GM23338 (cell line): ENCODE data around the gene KLHL40. TPM values are rescaled to one million over a fixed set of nuclear protein-coding genes. Genes with fewer than 3 reads are reported as not detected.

ENCODE experiments used
- ATAC-seq: fragments of 200-7000 bp; cut with Tn5 transposase; 3 replicates; pipeline ENCODE4 v1.9.1; 2020
- DNase-seq: peaks from one replicate; pipeline ENCODE4 v3.0.0-alpha.2; 2015; ENCODE audit warnings: low spot score
- H2AFZ ChIP-seq: fragments of 200-600 bp; sonication (generic); 2 replicates; pipeline ENCODE4 v1.8.0; 2016; ENCODE audit warnings: antibody characterized with exemption, mild to moderate bottlenecking, moderate library complexity
- H3F3A ChIP-seq: fragments of 200-600 bp; sonication (generic); replicated peaks from 2 replicates; pipeline ENCODE4 v1.8.0; 2017; ENCODE audit warnings: antibody characterized with exemption, mixed run types, low read depth
- H3K27ac ChIP-seq: fragments of 200-600 bp; sonication (generic); 2 replicates; pipeline ENCODE4 v1.6.1; 2016; ENCODE audit warnings: low read depth
- H3K27me3 ChIP-seq: fragments of 200-600 bp; sonication (generic); 2 replicates; pipeline ENCODE4 v1.8.0; 2016; ENCODE audit warnings: mild to moderate bottlenecking, mixed run types, moderate library complexity; ENCODE audit not compliant: insufficient read depth
- H3K36me3 ChIP-seq: fragments of 200-600 bp; sonication (generic); 2 replicates; pipeline ENCODE4 v1.8.0; 2016; ENCODE audit warnings: mild to moderate bottlenecking; ENCODE audit not compliant: insufficient read depth
- H3K4me1 ChIP-seq: fragments of 200-600 bp; sonication (generic); 2 replicates; pipeline ENCODE4 v1.8.0; 2016; ENCODE audit warnings: mild to moderate bottlenecking, moderate library complexity; ENCODE audit not compliant: insufficient read depth
- H3K4me2 ChIP-seq: fragments of 200-600 bp; sonication (generic); 2 replicates; pipeline ENCODE4 v1.7.1; 2017; ENCODE audit warnings: mixed run types
- H3K4me3 ChIP-seq: fragments of 200-600 bp; sonication (generic); 2 replicates; pipeline ENCODE4 v1.6.1; 2016; ENCODE audit warnings: mixed run types
- H3K79me2 ChIP-seq: fragments of 200-600 bp; sonication (generic); replicated peaks from 2 replicates; pipeline ENCODE4 v1.8.0; 2017; ENCODE audit warnings: mild to moderate bottlenecking; ENCODE audit not compliant: insufficient read depth
- H3K9me2 ChIP-seq: fragments of 200-600 bp; sonication (generic); 2 replicates; pipeline ENCODE4 v1.8.0; 2017; ENCODE audit not compliant: insufficient read depth
- H4K20me1 ChIP-seq: fragments of 200-600 bp; sonication (generic); replicated peaks from 2 replicates; pipeline ENCODE4 v1.8.0; 2017; ENCODE audit warnings: mild to moderate bottlenecking; ENCODE audit not compliant: insufficient read depth
- H3K27ac Mint-ChIP-seq: 2 replicates; pipeline ENCODE4 v1.8.0; 2020; ENCODE audit warnings: inconsistent platforms, mild to moderate bottlenecking, moderate library complexity, mixed read lengths
- H3K27me3 Mint-ChIP-seq: 3 replicates; pipeline ENCODE4 v1.8.0; 2022; ENCODE audit warnings: low read depth, mild to moderate bottlenecking, moderate library complexity, mixed read lengths, inconsistent platforms; ENCODE audit not compliant: insufficient read depth, poor library complexity
- H3K36me3 Mint-ChIP-seq: 3 replicates; pipeline ENCODE4 v1.8.0; 2021; ENCODE audit warnings: low read depth, mild to moderate bottlenecking, inconsistent platforms, moderate library complexity, mixed read lengths
- H3K4me1 Mint-ChIP-seq: 3 replicates; pipeline ENCODE4 v1.8.0; 2020; ENCODE audit warnings: mild to moderate bottlenecking, inconsistent platforms, mixed read lengths
- H3K4me3 Mint-ChIP-seq: 3 replicates; pipeline ENCODE4 v1.8.0; 2021; ENCODE audit warnings: moderate library complexity, mild to moderate bottlenecking, inconsistent platforms, mixed read lengths
- H3K9me3 Mint-ChIP-seq: 3 replicates; pipeline ENCODE4 v1.8.0; 2020; ENCODE audit warnings: moderate library complexity, mild to moderate bottlenecking, inconsistent platforms, mixed read lengths
- CREB1 ChIP-seq: fragments of 250-450 bp; sonication (Bioruptor Pico); IDR thresholded peaks from 2 replicates; pipeline ENCODE4 v1.5.0; 2020; ENCODE audit warnings: low read depth, mild to moderate bottlenecking, moderate library complexity
- ETS1 ChIP-seq: IDR thresholded peaks from 2 replicates; pipeline ENCODE4 v1.6.1; 2016; ENCODE audit warnings: antibody characterized with exemption
- EZH2 ChIP-seq: fragments of 200-600 bp; sonication (generic); IDR thresholded peaks from one replicate; pipeline ENCODE4 v1.8.0; 2017; ENCODE audit warnings: antibody characterized with exemption, mild to moderate bottlenecking, low read depth; ENCODE audit not compliant: unreplicated experiment
- EZH2phosphoT487 ChIP-seq: fragments of 200-600 bp; sonication (generic); IDR thresholded peaks from one replicate; pipeline ENCODE4 v1.8.1; 2018; ENCODE audit warnings: antibody characterized with exemption; ENCODE audit not compliant: unreplicated experiment
- JUNB ChIP-seq: IDR thresholded peaks from one replicate; pipeline ENCODE4 v1.6.1; 2016; ENCODE audit warnings: antibody characterized with exemption; ENCODE audit not compliant: unreplicated experiment
- NANOG ChIP-seq: IDR thresholded peaks from 2 replicates; pipeline ENCODE4 v1.6.1; 2016; ENCODE audit warnings: antibody characterized with exemption, borderline replicate concordance
- POLR2AphosphoS5 ChIP-seq: IDR thresholded peaks from 2 replicates; pipeline ENCODE4 v1.6.1; 2016; ENCODE audit warnings: antibody characterized with exemption, low read depth
- REST ChIP-seq: IDR thresholded peaks from one replicate; pipeline ENCODE4 v1.6.1; 2018; ENCODE audit warnings: antibody characterized with exemption; ENCODE audit not compliant: unreplicated experiment
- STAT1 ChIP-seq: IDR thresholded peaks from one replicate; pipeline ENCODE4 v1.6.1; 2016; ENCODE audit warnings: antibody characterized with exemption; ENCODE audit not compliant: unreplicated experiment
- ZNF114 ChIP-seq: fragments of 250-450 bp; sonication (Bioruptor Pico); IDR thresholded peaks from 2 replicates; pipeline ENCODE4 v1.5.0; 2020; ENCODE audit warnings: mild to moderate bottlenecking, moderate library complexity
- ZNF331 ChIP-seq: fragments of 250-450 bp; sonication (Bioruptor Pico); IDR thresholded peaks from 2 replicates; pipeline ENCODE4 v1.5.0; 2020; ENCODE audit warnings: low read depth, mild to moderate bottlenecking, moderate library complexity
- ZNF462 ChIP-seq: fragments of 250-450 bp; sonication (Bioruptor Pico); IDR thresholded peaks from 2 replicates; pipeline ENCODE4 v1.5.0; 2020; ENCODE audit warnings: mild to moderate bottlenecking, moderate library complexity
- polyA plus RNA-seq: library from polyadenylated mRNA; unstranded; fragments of >200 nt; fragmentation: Nextera tagmentation; extraction: Ambion mirVana; gene quantifications from 2 replicates; pipeline ENCODE4 v1.2.1, GENCODE V29; 2016
- total RNA-seq: library from RNA; depleted of rRNA; stranded (reverse); fragments of >200 nt; shearing (Covaris generic); gene quantifications from 2 replicates; pipeline ENCODE4 v1.2.3, GENCODE V29; 2014
- TF ChIP-seq, protein P1 (sequence below), 2 experiments: fragments of 200-600 bp in 1 of 2; sonication (generic) in 1 of 2; conservative IDR thresholded peaks; 2 replicates each; pipeline versions ENCODE4 v1.5.1 to v1.6.1; 2016 to 2017; ENCODE audit warnings: antibody characterized with exemption in 2 of 2, low read depth in 2 of 2, mild to moderate bottlenecking in 2 of 2, moderate library complexity in 1 of 2

KLHL40 gene
- total and polyA plus RNA-seq, 2 experiments from 2014 or later: not detected

GRCh38 chr3:42700366-42701288 is 15.3 kb downstream of the KLHL40 start:
- no peaks in the 10 kb centered on the region for H3K9me2 ChIP-seq
- TF ChIP-seq EZH2 (no peak), ZNF114 (CRISPR knock-in tag) (no peak), ETS1 (no peak), REST (no peak), NANOG (no peak), JUNB (no peak), ZNF462 (CRISPR knock-in tag) (no peak), POLR2AphosphoS5 (no peak), EZH2phosphoT487 (no peak), STAT1 (no peak), ZNF331 (CRISPR knock-in tag) (no peak), CREB1 (no peak)
- TF ChIP-seq, protein P1, sequence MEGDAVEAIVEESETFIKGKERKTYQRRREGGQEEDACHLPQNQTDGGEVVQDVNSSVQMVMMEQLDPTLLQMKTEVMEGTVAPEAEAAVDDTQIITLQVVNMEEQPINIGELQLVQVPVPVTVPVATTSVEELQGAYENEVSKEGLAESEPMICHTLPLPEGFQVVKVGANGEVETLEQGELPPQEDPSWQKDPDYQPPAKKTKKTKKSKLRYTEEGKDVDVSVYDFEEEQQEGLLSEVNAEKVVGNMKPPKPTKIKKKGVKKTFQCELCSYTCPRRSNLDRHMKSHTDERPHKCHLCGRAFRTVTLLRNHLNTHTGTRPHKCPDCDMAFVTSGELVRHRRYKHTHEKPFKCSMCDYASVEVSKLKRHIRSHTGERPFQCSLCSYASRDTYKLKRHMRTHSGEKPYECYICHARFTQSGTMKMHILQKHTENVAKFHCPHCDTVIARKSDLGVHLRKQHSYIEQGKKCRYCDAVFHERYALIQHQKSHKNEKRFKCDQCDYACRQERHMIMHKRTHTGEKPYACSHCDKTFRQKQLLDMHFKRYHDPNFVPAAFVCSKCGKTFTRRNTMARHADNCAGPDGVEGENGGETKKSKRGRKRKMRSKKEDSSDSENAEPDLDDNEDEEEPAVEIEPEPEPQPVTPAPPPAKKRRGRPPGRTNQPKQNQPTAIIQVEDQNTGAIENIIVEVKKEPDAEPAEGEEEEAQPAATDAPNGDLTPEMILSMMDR (conservative IDR thresholded peaks at IDR 0.05; ENCODE audit: low read depth in 2 of 2): no peak
- no peak overlapping the region for H3K4me3 ChIP-seq
- H3K36me3 ChIP-seq: no peaks in the 10 kb centered on the region
- no peaks in the 10 kb centered on the region for H3K79me2 ChIP-seq
- H3F3A ChIP-seq: no peaks in the 10 kb centered on the region
- Mint-ChIP-seq H3K27ac (no peak overlapping the region), H3K9me3 (no peaks in the 10 kb centered on the region), H3K4me3 (no peak overlapping the region), H3K27me3 (peaks cover 8% of the 10 kb centered on the region), H3K36me3 (no peaks in the 10 kb centered on the region), H3K4me1 (peaks cover 8% of the 10 kb centered on the region)
- H3K27ac ChIP-seq: no peak overlapping the region
- no peaks in the 10 kb centered on the region for H3K27me3 ChIP-seq
- H3K4me1 ChIP-seq: no peaks in the 10 kb centered on the region
- H4K20me1 ChIP-seq: no peaks in the 10 kb centered on the region
- ATAC-seq: no peak
- no peak overlapping the region for H3K4me2 ChIP-seq
- no peak for DNase-seq
- H2AFZ ChIP-seq: no peak overlapping the region
